NCI-H82 treated with DMSO at 0.1 percent for 48 hours (cell line): Measurements from ENCODE around the gene ANKRD66.

Experiments
- DNase-seq: peaks from one replicate; lab custom pipeline; 2025; ENCODE audit not compliant: unreplicated experiment; lab: John Stamatoyannopoulos, UW

The ANKRD66 gene

DNA sequence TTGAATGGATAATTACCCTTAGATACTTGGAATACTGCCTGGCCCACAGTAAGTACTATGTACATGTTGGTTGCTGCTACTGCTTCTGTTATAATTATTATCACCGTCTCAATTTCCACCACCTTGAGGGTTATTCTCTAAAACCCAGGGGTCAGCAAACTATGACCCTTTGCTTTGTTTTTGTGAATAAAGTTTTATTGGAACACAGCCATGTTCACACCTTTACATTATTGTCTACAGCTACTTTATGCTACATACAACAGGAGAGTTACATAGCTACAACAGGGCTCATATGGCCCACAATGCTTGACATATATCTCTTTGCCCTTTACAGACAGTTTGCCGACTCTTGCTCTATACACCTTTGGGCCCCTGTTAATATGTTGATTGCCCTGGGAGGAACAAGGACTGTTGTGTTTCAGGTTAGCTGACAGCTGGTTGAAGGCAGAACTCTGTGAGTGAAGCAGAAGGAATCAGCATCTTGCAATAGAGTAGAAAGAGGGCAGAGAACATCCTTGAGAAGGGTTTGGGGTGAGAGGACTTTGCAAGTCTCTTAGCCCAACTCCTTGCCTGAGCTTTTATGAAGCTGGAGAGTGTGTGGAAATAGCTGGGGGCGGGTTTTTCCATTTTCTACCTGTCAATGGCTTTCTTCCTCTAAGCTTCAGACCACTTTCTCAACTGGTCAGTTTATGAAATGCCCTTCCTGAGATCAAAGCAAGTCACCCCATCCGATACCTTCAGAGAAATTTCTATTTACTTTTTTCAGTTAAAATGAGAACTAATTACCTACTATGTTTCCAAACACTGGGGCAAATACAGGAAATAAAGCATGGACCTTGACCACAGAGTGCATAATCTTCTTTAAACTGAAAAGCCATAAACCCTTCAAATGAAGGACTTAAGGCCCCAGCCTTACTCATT is 43.0 kb downstream of the ANKRD66 start:
- no peak for DNase-seq

DNA sequence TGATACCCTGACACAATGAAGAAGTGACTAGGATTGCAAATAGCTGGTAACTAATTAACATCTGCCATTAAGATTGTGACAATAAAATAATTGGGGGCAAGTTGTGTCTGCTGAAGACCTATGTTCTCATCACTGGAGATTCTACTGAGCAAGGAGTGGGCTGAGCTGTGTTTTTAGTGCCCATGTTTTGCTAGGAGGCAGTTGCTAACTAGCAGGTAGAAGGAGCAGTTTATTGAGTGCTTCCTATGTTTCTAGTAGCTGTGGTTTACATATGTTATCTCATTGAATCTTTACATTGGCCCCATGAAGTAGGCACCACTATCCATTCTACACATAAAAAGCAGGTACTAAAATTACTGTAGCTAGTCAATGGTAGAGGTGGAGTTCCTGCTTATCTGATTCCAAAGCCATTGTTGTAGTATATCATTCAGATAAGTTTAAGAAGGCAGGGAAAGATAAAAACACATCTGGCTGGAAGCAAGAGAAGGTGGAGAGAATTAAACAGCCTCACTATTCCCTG is 43.7 kb downstream of the ANKRD66 start:
- DNase-seq: no peak

DNA sequence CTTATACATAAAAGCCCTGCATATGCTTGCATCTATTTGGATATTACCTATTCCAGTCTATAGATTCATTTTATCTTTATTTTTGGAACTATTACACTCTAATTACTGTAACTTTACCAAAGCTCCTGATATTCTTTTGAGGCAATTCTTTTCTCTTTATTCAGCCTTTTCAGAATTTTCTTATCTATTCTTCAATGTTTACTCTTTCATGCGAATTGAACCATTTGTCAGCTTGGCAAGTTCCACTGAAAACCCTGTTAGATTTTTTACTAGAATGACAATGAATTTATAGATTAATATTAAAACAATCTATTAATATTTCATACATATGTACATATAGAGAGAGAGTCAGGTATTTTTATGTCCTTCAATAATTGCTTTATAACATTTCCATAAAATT is 45.9 kb downstream of the ANKRD66 start:
- no peak for DNase-seq

DNA sequence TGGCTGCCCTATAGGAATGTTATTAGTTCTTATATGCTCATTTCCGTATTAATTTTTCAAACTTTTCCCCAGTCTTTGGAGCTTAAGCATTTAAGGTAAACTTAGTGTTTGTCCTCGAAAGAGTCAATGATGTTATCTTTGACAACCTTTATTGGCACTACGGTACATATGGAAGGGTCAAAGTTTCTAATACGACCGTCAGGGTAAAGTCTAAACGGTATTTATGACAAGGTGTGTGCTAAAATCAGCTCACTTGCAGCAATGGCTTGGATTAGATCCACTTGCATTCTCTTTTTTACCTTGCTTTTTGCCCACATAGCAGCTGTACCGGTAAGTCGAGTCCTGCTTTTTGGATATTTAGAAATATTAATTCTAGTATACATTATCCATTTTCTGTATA is 46.4 kb downstream of the ANKRD66 start, which contains the start of gene MEP1A:
TSS of gene MEP1A (plus strand) at position 252 of the 400 bp plus-strand sequence. CDS start at position 262, 10 bp downstream.
- no peak for DNase-seq

DNA sequence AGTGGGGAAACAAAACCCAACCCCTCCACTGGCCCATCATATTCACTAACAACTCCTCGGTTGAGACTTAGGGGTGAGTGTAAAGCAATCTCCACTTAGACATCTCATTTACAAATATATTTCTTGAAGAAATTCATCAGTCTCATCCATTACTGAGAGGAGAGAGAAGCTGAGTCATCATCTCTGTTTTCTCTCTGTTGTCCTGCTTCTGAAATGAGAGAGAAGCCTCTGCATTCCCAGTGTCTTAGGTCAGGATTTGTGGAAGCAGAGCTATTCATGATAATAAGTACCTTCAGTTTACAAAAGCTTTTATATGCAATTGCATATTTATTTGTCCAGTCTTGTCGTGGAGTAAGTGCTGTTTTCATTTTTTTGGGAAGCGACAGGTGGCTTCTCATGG is 47.3 kb downstream of the ANKRD66 start:
- DNase-seq: no peak

DNA sequence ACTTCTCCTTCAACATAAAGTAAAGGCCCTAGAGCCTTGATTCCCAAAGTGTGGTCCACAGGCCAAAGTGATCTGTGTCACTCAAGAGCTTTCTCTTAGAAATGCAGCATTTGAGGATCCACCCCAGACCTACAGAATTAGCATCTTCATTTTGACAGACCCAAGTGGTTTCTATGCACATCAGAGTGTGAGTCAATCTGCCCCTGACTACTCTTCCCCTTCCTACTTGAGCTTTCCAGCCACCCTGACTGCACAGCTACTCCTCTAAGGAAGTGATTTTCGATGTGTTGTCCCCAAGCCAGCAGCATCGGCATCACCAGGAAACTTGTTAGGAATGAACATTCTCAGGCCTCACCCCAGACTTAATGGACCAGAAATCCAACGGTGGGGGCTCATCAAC is 49.1 kb downstream of the ANKRD66 start:
- no peak for DNase-seq

DNA sequence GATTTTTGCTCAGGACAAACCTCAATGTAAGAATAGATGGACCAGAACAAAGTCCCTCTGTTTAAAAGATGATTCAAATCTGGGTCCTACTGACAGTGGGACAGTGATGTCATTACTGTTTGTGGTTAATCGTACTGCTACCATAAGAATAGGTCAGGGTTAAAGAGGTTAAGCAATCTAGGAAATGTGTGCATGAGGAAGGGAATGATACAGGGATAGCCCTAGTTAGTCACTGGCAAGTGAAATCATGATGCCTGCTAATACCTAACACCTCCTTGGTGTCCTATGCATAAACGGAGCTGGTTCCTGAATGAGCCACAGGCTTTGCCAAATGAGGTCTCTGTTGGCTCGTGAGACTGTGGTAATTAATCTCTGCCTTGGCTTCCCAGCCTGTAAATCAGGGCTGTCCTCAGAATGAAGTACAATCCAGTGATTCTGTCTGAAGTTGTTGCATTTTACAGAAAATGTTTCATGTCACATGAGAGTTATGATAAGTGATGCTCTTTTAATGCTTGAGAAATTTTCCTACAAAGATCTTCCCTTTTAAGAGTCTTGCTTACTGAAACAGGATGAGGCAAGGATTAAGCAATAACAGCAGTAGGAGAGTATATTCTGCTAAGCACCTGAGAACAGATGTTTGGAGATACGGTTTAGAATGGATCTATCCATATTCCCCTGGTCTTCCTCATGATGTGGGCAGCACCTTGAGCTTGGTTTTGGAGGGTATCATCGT is 50.3 kb downstream of the ANKRD66 start:
- DNase-seq: no peak

DNA sequence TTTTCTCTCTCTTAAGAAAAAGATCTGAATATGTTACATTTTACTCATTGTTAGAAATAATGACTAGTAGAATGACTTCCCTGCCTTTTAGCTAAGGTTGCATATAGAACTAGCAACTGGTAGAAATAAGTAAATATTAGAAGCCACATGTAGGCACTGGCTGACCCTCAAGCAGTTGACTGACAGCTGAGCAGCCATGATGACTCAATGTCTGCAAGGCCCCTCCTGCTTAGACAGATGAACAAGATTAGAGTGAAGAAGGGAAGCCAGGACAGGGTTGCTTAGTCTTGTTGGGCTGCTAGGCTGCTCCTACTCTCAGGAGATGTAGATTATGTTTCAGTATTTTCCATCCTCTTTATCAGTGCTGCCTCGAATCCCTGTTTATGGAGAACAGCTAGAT is 52.9 kb downstream of the ANKRD66 start:
- DNase-seq: no peak

DNA sequence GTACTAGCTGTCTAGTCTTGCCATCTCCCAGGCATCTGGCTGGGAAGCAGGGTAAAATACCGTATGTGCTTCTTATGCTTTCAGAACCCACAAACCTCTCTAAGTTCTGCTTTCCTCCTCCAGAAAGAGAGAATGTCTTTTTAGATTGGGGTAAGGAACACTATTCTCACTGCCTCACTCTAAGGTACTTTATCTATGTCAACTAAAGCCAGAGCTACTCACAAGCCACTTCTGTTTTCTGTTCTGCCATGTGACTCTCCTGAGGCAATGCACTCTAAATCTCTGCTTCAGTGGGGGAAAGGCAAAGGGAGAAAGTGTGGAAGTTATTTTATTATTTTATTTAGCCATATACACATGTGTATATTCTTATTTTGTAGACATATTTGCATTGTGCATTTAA is 62.1 kb downstream of the ANKRD66 start:
- DNase-seq: no peak
